GM08714 (cell line): ENCODE data around the gene CAPG.
A peak's percentile ranks its signal among the peaks of the same experiment; 100 is the strongest.
"Not testable (repeated sequence)": the region's sequence is repeated elsewhere in the genome, so short reads cannot be mapped to it uniquely, and the experiment has no call there.

Experiments used
- H3K4me3 ChIP-seq: fragments of 200-500 bp; sonication (Bioruptor generic); 2 replicates; pipeline ENCODE4 v1.5.1; 2014; ENCODE audit warnings: mild to moderate bottlenecking, low read length, inconsistent platforms
- ZNF274 ChIP-seq: IDR thresholded peaks from 2 replicates; pipeline ENCODE4 v1.6.1; 2012; ENCODE audit warnings: mild to moderate bottlenecking, low read depth, low read length

Gene CAPG

DNA sequence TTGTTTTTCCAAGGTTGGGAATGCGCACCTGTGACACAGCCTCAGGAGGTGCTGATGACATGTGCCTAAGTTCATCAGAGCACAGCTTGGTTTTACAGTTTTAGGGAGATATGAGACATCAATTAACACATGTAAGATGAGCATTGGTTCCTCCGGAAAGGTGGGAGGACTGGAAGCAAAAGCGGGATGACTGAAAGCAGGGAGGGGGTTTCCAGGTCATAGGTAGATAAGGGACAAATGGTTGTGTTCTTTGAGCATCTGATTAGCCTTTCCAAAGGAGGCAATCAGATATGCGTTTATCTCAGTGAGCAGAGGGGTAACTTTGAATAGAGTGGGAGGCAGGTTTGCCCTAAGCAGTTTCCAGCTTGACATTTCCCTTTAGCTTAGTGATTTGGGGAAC is 26.3 kb downstream of the CAPG start:
- TF ChIP-seq ZNF274: no peak
- no peak overlapping the region for H3K4me3 ChIP-seq

DNA sequence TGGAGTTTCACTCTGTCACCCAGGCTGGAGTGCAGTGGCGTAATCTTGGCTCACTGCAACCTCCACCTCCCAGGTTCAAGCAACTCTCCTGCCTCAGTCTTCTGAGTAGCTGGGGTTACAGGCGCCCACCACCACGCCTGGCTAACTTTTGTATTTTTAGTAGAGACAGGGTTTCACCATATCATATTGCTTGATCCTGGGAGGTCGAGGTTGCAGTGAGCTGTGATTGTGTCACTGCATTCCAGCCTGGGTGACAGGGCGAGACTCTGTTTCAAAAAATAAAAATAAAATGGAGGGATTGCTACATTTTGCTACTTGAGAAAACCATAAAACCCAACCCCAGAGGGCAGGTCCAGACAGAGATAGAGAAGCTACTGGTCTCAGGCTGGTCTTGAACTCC is 27.0 kb downstream of the CAPG start:
- H3K4me3 ChIP-seq: not testable (repeated sequence)

DNA sequence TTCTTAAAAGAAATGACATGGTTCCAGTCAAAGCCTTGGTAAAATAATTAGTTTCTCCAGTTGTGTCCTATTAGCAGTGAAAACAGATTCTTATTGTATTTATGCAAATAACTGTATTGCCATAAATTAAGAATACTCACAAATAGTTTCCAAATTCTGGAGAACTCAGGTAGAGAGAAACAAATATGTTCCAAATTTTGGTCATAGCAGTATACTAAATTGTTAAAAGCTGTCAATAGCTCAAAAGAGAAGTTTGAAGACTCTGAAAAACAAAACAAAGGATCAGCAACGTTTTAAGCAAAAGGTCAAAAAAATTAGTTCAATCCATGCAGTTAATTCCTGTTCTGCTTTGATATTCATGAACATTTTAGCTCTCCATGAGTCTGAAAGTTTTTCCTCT is 30.1 kb downstream of the CAPG start:
- TF ChIP-seq ZNF274: no peak
- no peak overlapping the region for H3K4me3 ChIP-seq

DNA sequence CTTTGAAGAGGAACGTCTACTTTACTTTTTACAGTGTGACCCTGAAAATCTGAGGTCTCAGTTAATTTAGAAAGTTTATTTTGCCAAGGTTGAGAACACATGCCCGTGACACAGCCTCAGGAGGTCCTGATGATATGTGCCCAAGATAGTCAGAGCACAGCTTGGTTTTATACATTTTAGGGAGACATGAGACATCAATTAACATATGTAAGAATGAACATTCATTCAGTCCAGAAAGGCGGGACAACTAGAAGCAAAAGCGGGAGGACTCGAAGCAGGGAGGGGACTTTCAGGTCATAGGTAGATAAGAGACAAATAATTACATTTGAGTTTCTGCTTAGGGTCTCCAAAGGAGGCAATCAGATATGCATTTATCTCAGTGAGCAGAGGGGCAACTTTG is 31.9 kb downstream of the CAPG start:
- H3K4me3 ChIP-seq: no peak overlapping the region
- no peak for TF ChIP-seq ZNF274

DNA sequence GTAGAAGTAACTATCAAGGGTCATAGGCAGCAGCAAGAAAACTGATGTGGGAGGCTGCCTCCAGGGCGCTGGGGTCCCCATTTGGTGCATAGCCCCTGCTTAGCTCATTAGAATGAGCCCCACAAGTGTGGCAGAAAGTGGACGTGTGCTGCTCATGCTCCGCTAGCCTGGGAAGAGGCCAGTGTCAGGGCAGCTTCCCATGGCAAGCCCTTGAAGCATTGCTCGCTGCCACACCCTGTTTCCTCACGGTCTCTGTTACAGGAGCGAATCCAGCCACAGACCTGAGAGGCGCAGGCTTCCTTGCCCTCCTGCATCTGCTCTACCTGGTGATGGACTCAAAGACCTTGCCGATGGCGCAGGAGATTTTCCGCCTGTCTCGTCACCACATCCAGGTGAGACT is 33.1 kb downstream of the CAPG start:
- H3K4me3 ChIP-seq: no peak overlapping the region
- TF ChIP-seq ZNF274: no peak

DNA sequence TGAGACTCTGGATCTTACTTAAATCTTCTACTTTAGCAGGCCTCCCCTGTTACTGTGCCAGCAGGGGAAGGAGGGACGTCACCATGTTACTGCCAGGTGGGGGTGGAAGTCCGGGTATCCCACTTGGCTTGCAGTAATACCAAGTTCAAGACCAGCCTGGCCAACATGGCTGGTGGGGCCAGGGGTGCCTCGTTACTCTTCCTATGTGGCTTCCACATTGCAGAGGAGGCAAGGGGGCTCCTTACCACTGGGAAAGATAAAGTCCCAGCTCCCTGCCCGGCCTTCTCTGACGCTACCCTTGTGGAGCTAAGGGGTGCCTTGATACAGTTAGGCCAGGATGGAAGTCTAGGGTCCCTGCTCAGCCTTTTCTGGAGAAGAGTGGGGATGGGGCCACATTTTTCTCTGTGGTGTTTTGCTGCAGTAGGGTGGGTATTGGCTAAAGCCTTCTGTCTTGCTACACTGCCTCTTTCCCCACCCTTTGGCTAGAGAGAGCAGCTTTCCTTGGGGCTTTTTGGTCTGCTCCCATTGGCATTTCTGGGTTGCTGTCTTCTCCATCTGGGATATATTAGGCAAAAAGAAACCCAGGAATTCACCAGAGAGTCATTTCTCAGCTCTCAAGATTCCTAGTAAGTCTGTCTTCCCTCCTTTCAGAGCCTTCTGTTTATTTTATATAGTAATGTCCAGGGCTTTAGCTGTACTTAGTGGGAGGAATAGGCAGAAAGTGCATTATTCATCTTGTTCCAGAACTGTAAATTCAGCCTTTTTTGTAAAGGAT is 33.7 kb downstream of the CAPG start:
- TF ChIP-seq ZNF274: no peak
- no peak overlapping the region for H3K4me3 ChIP-seq

DNA sequence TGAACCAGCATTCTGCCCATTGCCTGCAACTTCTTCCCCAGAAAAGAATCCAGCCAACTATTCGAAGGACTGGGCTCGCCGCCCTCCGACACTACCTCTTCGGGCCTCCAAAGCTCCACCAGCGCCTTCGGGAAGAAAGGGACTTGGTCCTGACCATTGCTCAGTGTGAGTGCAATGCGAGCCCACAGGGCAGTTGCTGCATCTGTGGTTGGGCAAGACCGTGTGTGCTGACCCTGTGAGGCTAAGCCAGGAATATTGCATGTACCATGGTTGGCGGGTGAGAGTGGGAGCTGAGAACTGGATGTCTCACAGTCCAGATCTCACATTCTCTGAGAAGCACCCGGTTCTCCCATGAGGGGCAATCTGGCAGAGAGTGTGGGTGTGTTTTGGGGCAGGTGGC is 39.1 kb downstream of the CAPG start:
- no peak for TF ChIP-seq ZNF274
- H3K4me3 ChIP-seq: no peak overlapping the region

DNA sequence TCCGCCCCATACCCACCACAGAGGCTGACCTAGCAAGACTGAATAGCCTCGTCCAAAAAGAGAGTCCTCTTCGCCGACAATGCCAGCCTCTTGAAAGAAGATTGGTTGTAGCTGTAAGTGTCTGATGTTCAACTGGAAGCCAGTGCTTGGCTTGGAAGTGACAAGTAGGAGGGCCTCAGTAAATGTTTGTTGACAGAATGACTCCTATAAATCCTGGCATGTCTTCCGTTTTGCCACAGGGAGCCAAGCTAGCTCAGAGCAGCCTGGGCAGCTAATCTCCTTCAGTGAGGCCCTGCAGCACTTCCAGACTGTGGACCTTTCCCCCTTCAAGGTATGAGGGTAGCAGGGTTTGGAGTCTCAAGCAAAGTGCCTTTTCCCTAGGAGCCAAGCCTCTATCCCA is 40.7 kb downstream of the CAPG start:
- no peak overlapping the region for H3K4me3 ChIP-seq
- TF ChIP-seq ZNF274: no peak

DNA sequence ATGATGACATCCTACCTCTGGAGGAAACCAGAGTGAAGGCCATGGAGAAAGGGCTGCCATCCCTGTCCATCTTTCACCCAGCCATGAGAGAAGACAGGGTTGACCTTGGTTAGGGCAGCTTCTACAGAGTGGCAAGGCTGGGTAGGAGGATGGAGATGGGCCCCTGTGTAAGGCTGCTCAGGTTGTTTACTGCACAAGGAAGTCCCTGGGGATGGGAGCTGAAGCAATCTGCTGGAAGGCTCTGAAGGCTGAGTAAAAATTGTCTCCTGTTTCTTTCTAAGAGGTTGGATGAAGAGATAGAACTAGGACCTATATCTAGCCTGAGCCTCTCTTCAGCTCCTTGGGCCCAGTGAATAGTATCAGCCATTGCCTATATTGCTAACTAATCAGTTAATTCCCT is 41.2 kb downstream of the CAPG start:
- TF ChIP-seq ZNF274: no peak
- no peak overlapping the region for H3K4me3 ChIP-seq

DNA sequence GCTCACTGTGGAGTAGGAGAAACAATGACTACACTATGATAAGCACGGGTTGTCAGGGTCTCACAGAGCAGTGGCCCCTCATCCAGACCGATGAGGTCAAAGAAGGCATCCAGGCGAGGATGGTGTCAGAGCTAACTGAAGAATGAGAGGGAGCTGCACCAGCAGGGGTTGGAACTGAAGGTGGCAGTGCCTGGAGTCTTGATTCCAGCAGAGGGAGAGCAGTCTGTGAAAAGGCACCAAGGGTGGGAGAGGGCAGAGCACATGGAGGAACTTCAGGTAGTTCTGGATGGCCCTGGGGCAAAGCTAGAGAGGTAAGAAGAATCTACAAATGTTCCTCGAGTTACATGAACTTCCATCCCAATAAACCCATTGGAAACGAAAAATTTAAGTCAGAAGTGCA is 43.0 kb downstream of the CAPG start:
- no peak for TF ChIP-seq ZNF274
- H3K4me3 ChIP-seq: no peak overlapping the region

DNA sequence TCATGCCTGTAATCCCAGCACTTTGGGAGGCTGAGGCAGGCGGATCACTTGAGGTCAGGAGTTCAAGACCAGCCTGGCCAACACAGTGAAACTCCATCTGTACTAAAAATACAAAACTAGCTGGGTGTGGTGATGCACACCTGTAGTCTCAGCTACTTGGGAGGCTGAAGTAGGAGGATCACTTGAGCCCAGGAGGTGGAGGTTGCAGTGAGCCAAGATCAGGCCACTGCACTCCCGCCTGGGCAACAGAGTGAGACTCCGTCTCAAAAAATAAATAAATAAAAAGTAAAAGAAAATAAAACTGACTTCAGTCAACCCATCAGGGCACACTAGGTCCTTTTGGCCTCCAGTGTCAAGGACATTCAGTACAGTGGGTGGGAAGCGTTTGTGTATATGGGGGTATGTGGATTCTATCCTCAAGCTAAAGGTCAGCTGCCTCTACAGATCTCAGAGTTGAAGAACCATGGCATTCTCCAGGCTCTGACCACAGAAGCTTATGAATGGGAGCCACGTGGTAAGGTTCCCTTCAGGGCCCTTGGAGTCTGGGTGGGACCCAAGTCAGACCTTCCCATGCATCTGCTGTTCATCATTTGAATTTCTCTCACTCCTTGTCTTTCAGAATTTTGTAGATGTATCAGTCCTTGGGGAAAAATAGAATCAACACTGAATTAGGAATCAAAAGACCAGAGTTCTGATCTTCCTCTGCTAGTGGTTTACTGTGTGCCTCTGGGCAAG is 47.3 kb downstream of the CAPG start:
- not testable (repeated sequence) for H3K4me3 ChIP-seq

DNA sequence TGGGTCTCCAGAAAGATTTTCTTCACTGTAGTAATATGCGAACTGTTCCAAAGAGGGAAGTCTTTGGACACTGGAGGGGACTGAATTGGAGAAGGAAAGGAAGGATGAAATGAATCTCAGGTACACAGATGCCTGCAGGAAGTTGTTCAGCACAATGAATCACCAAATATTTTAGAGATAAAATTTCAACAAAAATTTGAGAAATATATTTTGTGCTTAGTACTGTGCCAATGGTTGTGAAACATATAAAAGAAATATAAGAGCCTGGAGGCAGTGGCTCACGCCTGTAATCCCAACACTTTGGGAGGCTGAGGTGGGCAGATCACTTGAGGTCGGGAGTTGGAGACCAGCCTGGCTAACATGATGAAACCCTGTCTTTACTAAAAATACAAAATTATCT is 52.4 kb downstream of the CAPG start:
- no peak for TF ChIP-seq ZNF274
- no peak overlapping the region for H3K4me3 ChIP-seq

DNA sequence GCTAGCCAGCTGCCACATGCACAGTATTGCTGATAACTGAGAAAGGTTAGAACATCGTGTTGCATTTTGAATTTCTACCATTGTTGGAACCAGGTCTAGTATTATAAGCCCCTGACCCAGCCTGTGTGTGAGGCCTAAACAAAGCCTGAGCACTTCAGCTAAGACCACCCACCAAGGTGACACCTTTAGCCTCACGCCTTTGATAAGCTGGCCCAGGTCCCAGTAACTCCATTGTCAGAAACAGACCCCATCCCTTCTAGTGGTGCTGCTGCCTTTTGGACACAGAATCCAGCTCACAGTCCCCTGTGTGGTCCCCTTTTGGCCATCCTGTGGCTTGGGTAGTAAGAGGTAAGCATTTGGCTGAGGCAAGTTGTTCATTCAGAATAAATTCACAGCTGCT is 54.0 kb downstream of the CAPG start:
- TF ChIP-seq ZNF274: no peak
- H3K4me3 ChIP-seq: no peak overlapping the region

DNA sequence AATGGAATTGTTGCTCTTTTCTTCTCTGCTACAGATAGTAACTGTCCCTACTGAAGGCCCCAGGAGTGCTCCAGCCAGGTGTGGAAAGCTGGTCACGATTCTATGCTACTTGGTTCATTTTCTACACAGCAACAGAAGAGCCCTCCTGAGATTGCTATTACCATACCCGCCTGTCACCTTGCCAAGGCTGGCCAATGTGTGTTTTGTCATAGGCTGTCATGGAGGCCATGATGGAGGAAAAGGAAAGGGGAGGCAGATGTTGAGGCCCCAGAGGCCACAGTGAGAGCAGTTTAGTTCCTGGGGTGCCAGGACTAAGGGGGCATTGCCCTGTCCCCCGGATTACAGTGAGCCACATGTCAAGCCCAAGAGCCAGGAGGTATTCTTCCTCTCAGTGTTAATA is 54.6 kb downstream of the CAPG start:
- H3K4me3 ChIP-seq: peak overlapping the region; percentile 79
- no peak for TF ChIP-seq ZNF274

DNA sequence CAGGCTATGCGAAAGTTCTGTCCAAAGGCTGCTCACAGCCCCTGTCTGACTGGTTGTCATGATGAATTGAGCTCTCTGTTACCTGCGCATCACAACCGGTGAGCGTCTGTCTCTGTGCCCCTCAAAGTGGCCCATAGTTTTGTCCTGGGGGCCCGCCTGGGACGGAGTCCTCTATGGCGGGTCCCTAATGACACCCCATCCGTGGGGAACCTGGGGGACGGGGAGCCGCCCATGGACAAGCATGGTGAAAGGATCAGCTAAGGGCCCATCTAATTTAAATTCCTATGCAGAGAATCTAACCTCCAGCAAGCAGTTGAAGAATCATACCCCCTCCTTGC is 55.1 kb downstream of the CAPG start:
- TF ChIP-seq ZNF274: no peak
- peak overlapping the region; percentile 79 for H3K4me3 ChIP-seq
